H1 (cell line): ENCODE results near the gene ADAMTSL2. TPM values are rescaled to one million over a fixed set of nuclear protein-coding genes. Genes with fewer than 3 reads are reported as not detected.

ENCODE experiments used
- ASH2L ChIP-seq: fragments of 200-600, 300-600 bp; sonication (generic); IDR thresholded peaks from one replicate; pipeline ENCODE4 v1.7.1; 2017; ENCODE audit warnings: low read length
- CHD2 ChIP-seq: IDR thresholded peaks from 2 replicates; pipeline ENCODE4 v1.6.1; 2012; ENCODE audit warnings: low read length, improper control_type of control experiment
- CREB1 ChIP-seq: IDR thresholded peaks from 2 replicates; pipeline ENCODE4 v1.6.1; 2012; ENCODE audit warnings: inconsistent platforms
- GTF2F1 ChIP-seq: IDR thresholded peaks from 2 replicates; pipeline ENCODE4 v1.6.1; 2012; ENCODE audit warnings: low read depth, low read length, improper control_type of control experiment, borderline replicate concordance
- RBBP5 ChIP-seq: IDR thresholded peaks from 2 replicates; pipeline ENCODE4 v1.7.1; 2012; ENCODE audit warnings: low read depth, mild to moderate bottlenecking, inconsistent platforms, low read length, moderate library complexity, borderline replicate concordance
- SIRT6 ChIP-seq: IDR thresholded peaks from one replicate; pipeline ENCODE4 v1.7.1; 2012; ENCODE audit warnings: low read length, inconsistent platforms
- YY1 ChIP-seq: IDR thresholded peaks from 2 replicates; pipeline ENCODE4 v1.6.1; 2011; ENCODE audit warnings: low read depth, mild to moderate bottlenecking, low read length
- polyA plus RNA-seq, 7 experiments: library from polyadenylated mRNA; depleted of rRNA in 3 of 7; stranded (reverse) in 5 of 7; unstranded in 2 of 7; fragments of >200 nt in 5 of 7; fragments of 200-250 nt in 2 of 7; gene quantifications; 1 replicate in 5 of 7; 2 replicates in 1 of 7; 4 replicates in 1 of 7; pipeline versions ENCODE4 v1.2.1 to v1.2.3, GENCODE V29; 2011 to 2013; ENCODE audit warnings: missing spikeins in 2 of 7, mixed read lengths in 2 of 7
- total RNA-seq: library from RNA; stranded (reverse); fragmentation: NEBNext Ultra II Directional; extraction: Animal tissue kit (Norgen Biotek cat#: 25700); gene quantifications from 2 replicates; pipeline ENCODE4 v1.2.1, GENCODE V29; 2021
- TF ChIP-seq, protein P1 (sequence below): IDR thresholded peaks from 2 replicates; pipeline ENCODE4 v1.6.1; 2012; ENCODE audit warnings: inconsistent platforms
- TF ChIP-seq, protein P2 (sequence below): fragments of 300-600 bp; sonication (generic); IDR thresholded peaks from 2 replicates; pipeline ENCODE4 v1.7.1; 2012; ENCODE audit warnings: low read length, moderate library complexity, mild to moderate bottlenecking, inconsistent platforms; ENCODE audit not compliant: insufficient replicate concordance

Gene ADAMTSL2
- total and polyA plus RNA-seq, 2 of the 8 experiments (the other 6 are each of a cell fraction or from before 2014, with no cell fraction given) = 0.74 to 0.76 TPM

DNA sequence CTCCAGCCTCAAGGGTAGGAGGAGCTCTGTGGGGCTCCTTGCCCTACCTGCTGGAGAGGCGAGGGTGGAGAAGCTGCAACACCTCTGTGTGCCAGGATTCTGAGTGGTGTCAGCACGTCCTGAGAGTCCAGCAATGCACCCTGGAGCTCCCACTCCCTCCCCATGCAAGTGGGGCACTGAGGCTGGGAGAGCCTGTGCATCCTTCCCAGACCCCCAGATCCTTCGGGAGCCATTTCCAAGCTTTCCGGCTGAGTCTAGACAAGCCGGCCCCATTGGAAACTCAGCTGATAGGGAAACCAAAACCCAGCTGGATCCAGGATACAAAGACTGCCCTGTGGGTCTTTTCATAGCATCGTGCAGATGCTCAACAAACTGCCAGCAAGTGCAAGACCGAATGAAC lies 72.9 kb downstream of the ADAMTSL2 start (continued):
- TF ChIP-seq CHD2 = no peak
- TF ChIP-seq ASH2L = no peak
- no peak for TF ChIP-seq SIRT6
- TF ChIP-seq GTF2F1 = no peak
- no peak for TF ChIP-seq YY1
- TF ChIP-seq, protein P1, sequence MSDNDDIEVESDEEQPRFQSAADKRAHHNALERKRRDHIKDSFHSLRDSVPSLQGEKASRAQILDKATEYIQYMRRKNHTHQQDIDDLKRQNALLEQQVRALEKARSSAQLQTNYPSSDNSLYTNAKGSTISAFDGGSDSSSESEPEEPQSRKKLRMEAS = no peak
- no peak for TF ChIP-seq CREB1
- TF ChIP-seq, protein P2, sequence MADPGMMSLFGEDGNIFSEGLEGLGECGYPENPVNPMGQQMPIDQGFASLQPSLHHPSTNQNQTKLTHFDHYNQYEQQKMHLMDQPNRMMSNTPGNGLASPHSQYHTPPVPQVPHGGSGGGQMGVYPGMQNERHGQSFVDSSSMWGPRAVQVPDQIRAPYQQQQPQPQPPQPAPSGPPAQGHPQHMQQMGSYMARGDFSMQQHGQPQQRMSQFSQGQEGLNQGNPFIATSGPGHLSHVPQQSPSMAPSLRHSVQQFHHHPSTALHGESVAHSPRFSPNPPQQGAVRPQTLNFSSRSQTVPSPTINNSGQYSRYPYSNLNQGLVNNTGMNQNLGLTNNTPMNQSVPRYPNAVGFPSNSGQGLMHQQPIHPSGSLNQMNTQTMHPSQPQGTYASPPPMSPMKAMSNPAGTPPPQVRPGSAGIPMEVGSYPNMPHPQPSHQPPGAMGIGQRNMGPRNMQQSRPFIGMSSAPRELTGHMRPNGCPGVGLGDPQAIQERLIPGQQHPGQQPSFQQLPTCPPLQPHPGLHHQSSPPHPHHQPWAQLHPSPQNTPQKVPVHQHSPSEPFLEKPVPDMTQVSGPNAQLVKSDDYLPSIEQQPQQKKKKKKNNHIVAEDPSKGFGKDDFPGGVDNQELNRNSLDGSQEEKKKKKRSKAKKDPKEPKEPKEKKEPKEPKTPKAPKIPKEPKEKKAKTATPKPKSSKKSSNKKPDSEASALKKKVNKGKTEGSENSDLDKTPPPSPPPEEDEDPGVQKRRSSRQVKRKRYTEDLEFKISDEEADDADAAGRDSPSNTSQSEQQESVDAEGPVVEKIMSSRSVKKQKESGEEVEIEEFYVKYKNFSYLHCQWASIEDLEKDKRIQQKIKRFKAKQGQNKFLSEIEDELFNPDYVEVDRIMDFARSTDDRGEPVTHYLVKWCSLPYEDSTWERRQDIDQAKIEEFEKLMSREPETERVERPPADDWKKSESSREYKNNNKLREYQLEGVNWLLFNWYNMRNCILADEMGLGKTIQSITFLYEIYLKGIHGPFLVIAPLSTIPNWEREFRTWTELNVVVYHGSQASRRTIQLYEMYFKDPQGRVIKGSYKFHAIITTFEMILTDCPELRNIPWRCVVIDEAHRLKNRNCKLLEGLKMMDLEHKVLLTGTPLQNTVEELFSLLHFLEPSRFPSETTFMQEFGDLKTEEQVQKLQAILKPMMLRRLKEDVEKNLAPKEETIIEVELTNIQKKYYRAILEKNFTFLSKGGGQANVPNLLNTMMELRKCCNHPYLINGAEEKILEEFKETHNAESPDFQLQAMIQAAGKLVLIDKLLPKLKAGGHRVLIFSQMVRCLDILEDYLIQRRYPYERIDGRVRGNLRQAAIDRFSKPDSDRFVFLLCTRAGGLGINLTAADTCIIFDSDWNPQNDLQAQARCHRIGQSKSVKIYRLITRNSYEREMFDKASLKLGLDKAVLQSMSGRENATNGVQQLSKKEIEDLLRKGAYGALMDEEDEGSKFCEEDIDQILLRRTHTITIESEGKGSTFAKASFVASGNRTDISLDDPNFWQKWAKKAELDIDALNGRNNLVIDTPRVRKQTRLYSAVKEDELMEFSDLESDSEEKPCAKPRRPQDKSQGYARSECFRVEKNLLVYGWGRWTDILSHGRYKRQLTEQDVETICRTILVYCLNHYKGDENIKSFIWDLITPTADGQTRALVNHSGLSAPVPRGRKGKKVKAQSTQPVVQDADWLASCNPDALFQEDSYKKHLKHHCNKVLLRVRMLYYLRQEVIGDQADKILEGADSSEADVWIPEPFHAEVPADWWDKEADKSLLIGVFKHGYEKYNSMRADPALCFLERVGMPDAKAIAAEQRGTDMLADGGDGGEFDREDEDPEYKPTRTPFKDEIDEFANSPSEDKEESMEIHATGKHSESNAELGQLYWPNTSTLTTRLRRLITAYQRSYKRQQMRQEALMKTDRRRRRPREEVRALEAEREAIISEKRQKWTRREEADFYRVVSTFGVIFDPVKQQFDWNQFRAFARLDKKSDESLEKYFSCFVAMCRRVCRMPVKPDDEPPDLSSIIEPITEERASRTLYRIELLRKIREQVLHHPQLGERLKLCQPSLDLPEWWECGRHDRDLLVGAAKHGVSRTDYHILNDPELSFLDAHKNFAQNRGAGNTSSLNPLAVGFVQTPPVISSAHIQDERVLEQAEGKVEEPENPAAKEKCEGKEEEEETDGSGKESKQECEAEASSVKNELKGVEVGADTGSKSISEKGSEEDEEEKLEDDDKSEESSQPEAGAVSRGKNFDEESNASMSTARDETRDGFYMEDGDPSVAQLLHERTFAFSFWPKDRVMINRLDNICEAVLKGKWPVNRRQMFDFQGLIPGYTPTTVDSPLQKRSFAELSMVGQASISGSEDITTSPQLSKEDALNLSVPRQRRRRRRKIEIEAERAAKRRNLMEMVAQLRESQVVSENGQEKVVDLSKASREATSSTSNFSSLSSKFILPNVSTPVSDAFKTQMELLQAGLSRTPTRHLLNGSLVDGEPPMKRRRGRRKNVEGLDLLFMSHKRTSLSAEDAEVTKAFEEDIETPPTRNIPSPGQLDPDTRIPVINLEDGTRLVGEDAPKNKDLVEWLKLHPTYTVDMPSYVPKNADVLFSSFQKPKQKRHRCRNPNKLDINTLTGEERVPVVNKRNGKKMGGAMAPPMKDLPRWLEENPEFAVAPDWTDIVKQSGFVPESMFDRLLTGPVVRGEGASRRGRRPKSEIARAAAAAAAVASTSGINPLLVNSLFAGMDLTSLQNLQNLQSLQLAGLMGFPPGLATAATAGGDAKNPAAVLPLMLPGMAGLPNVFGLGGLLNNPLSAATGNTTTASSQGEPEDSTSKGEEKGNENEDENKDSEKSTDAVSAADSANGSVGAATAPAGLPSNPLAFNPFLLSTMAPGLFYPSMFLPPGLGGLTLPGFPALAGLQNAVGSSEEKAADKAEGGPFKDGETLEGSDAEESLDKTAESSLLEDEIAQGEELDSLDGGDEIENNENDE = no peak
- TF ChIP-seq RBBP5 = no peak
